Keratinocyte (primary cell): ENCODE data around the gene LSM14B. TPM values are rescaled to one million over a fixed set of nuclear protein-coding genes. Genes with fewer than 3 reads are reported as not detected.

ENCODE experiments used
- DNase-seq: peaks from one replicate; pipeline ENCODE4 v3.0.0-alpha.2; 2011; ENCODE audit warnings: low read depth, missing footprints, low spot score
- FAIRE-seq: peaks from 2 replicates; lab custom pipeline; 2011; peaks lifted over from hg19 to GRCh38; lab: Jason Lieb, UNC
- H2AFZ ChIP-seq: 2 replicates; pipeline ENCODE4 v1.6.0; 2012; ENCODE audit warnings: low read length, control low read depth, inconsistent platforms; ENCODE audit not compliant: control insufficient read depth
- H3K27ac ChIP-seq: 2 replicates; pipeline ENCODE4 v1.5.1; 2011; ENCODE audit warnings: low read length; ENCODE audit not compliant: control insufficient read depth, insufficient read depth
- H3K27me3 ChIP-seq: 3 replicates; pipeline ENCODE4 v1.6.0; 2011; ENCODE audit warnings: low read length; ENCODE audit not compliant: control insufficient read depth, insufficient read depth; ENCODE audit errors: extremely low read depth
- H3K36me3 ChIP-seq, 2 experiments: 2 replicates in 1 of 2; 3 replicates in 1 of 2; pipeline ENCODE4 v1.5.1; 2011; ENCODE audit warnings: low read length in 2 of 2, mild to moderate bottlenecking in 1 of 2; ENCODE audit not compliant: control insufficient read depth in 2 of 2, insufficient read depth in 2 of 2; ENCODE audit errors: extremely low read depth in 1 of 2
- H3K4me1 ChIP-seq: 3 replicates; pipeline ENCODE4 v1.5.1; 2011; ENCODE audit warnings: low read length; ENCODE audit not compliant: control insufficient read depth, insufficient read depth; ENCODE audit errors: extremely low read depth
- H3K4me2 ChIP-seq: 3 replicates; pipeline ENCODE4 v1.6.0; 2011; ENCODE audit warnings: low read depth, low read length; ENCODE audit not compliant: control insufficient read depth, insufficient read depth; ENCODE audit errors: extremely low read depth
- H3K4me3 ChIP-seq, 3 experiments: fragments of 200-600 bp in 1 of 3; sonication (generic) in 1 of 3; 2 replicates in 2 of 3; 3 replicates in 1 of 3; pipeline ENCODE4 v1.5.1; 2011 to 2016; ENCODE audit warnings: low read length in 3 of 3, mild to moderate bottlenecking in 3 of 3, control low read depth in 2 of 3, inconsistent platforms in 1 of 3, low read depth in 1 of 3, mixed read lengths in 1 of 3, mixed run types in 1 of 3, moderate library complexity in 1 of 3; ENCODE audit not compliant: control insufficient read depth in 2 of 3, insufficient read depth in 2 of 3; ENCODE audit errors: extremely low read depth in 1 of 3
- H3K79me2 ChIP-seq: 2 replicates; pipeline ENCODE4 v1.6.0; 2012; ENCODE audit warnings: low read length; ENCODE audit not compliant: control insufficient read depth, insufficient read depth
- H3K9ac ChIP-seq: 3 replicates; pipeline ENCODE4 v1.6.0; 2011; ENCODE audit warnings: low read length; ENCODE audit not compliant: control insufficient read depth, insufficient read depth; ENCODE audit errors: extremely low read depth
- H3K9me1 ChIP-seq: 3 replicates; pipeline ENCODE4 v1.6.0; 2011; ENCODE audit warnings: low read length; ENCODE audit not compliant: control insufficient read depth, insufficient read depth; ENCODE audit errors: extremely low read depth
- H3K9me3 ChIP-seq: 2 replicates; pipeline ENCODE4 v1.5.1; 2012; ENCODE audit warnings: low read depth, low read length; ENCODE audit not compliant: control insufficient read depth
- H4K20me1 ChIP-seq: 3 replicates; pipeline ENCODE4 v1.6.0; 2011; ENCODE audit warnings: low read length; ENCODE audit not compliant: control insufficient read depth, insufficient read depth; ENCODE audit errors: extremely low read depth
- EZH2 ChIP-seq: IDR thresholded peaks from one replicate; pipeline ENCODE4 v1.6.1; 2012; ENCODE audit warnings: inconsistent platforms, mild to moderate bottlenecking, low read length, moderate library complexity
- dilution Hi-C: fragments of 300-500 bp; cut with MboI; formaldehyde crosslinking; loops from one replicate; pipeline ENCODE4 v1.7.0; 2020; ENCODE audit warnings: low sequenced_read_pairs; ENCODE audit not compliant: extremely low pct_ligation_motif_present
- polyA plus RNA-seq, 5 experiments: library from polyadenylated mRNA; depleted of rRNA in 3 of 5; stranded (reverse) in 3 of 5; stranded (forward) in 1 of 5; unstranded in 1 of 5; fragments of >200 nt; gene quantifications; 1 replicate in 1 of 5; 2 replicates in 3 of 5; 3 replicates in 1 of 5; pipeline versions ENCODE4 v1.2.1 to v1.2.3, GENCODE V29; 2011 to 2012; ENCODE audit warnings: missing spikeins in 2 of 5, low read depth in 1 of 5, low replicate concordance in 1 of 5
- TF ChIP-seq, protein P1 (sequence below), 3 experiments: IDR thresholded peaks in 1 of 3; conservative IDR thresholded peaks in 1 of 3; optimal IDR thresholded peaks in 1 of 3; 2 replicates in 2 of 3; 3 replicates in 1 of 3; pipeline versions ENCODE3 to v1.5.1; 2011; ENCODE audit warnings: low read length in 3 of 3, mild to moderate bottlenecking in 3 of 3, moderate library complexity in 2 of 3, control low read depth in 1 of 3, inconsistent platforms in 1 of 3; ENCODE audit not compliant: insufficient read depth in 2 of 3; ENCODE audit errors: extremely low read depth in 1 of 3

The LSM14B gene
- polyA plus RNA-seq, 1 donor (not counting 4 experiments of a cell fraction or from before 2014, with no cell fraction given) = 21.7 TPM

DNA sequence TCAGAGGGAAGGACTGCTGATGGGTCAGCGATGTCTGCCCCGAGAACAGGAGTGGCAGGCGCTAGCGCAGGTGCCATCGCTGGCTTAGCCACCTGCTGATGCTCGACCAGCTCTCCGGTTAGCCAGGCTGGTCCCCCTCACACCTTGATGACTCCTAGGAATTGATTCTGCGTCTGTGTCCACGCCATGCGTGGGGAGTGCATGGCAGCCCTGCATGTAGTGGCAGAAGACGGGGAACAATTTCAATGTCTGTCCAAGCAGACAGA is 28.0 kb downstream of the LSM14B start:
- Histone ChIP-seq H3K4me2 (peak overlapping the region; percentile 49), H3K27ac (no peak overlapping the region), H3K4me1 (peaks cover 27% of the 10 kb centered on the region), H3K9me3 (no peaks in the 10 kb centered on the region), H3K27me3 (no peaks in the 10 kb centered on the region), H4K20me1 (peaks cover 56% of the 10 kb centered on the region), H3K4me3 (no peak overlapping the region), H3K9me1 (peaks cover 22% of the 10 kb centered on the region), H2AFZ (no peak overlapping the region), H3K9ac (peak overlapping the region; percentile 5), H3K36me3 (peaks cover 10 to 11% of the 10 kb centered on the region in 2 experiments), H3K79me2 (peaks cover 75% of the 10 kb centered on the region)
- dilution Hi-C loops = no loop called here
- DNase-seq = no peak
- TF ChIP-seq EZH2 = no peak
- TF ChIP-seq, protein P1, sequence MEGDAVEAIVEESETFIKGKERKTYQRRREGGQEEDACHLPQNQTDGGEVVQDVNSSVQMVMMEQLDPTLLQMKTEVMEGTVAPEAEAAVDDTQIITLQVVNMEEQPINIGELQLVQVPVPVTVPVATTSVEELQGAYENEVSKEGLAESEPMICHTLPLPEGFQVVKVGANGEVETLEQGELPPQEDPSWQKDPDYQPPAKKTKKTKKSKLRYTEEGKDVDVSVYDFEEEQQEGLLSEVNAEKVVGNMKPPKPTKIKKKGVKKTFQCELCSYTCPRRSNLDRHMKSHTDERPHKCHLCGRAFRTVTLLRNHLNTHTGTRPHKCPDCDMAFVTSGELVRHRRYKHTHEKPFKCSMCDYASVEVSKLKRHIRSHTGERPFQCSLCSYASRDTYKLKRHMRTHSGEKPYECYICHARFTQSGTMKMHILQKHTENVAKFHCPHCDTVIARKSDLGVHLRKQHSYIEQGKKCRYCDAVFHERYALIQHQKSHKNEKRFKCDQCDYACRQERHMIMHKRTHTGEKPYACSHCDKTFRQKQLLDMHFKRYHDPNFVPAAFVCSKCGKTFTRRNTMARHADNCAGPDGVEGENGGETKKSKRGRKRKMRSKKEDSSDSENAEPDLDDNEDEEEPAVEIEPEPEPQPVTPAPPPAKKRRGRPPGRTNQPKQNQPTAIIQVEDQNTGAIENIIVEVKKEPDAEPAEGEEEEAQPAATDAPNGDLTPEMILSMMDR (optimal IDR thresholded peaks at IDR 0.05 in 1 of 3, IDR thresholded peaks at IDR 0.05 in 1 of 3, conservative IDR thresholded peaks at IDR 0.05 in 1 of 3; ENCODE audit: extremely low read depth in 1 of 3, insufficient read depth in 2 of 3, low read length in 3 of 3) = no peak
- FAIRE-seq = no peak

DNA sequence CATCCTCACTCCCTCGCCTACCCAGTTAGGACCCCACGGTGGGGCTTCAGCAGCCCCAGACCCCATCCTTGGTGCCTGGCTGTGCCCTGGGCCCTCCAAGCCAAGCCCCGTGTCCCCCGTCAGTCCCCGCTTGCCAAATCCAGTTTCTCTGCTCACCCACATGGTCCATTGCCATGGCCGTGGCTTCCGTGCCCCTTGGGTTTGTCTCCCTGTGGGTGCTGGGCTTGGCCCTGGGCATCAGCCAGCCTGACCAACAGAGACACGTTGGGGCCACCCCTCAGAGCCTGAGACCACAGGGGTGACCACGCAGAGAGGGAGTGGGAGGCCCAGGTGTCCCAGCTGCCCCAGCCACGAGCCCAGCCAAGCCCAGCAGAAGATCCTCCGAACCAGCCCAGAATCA is 28.9 kb downstream of the LSM14B start:
- peaks cover 56% of the 10 kb centered on the region for H4K20me1 ChIP-seq
- no peak overlapping the region for H3K27ac ChIP-seq
- H3K4me3 ChIP-seq = no peak overlapping the region
- H3K9me3 ChIP-seq = no peaks in the 10 kb centered on the region
- H3K36me3 ChIP-seq = peaks cover 4 to 8% of the 10 kb centered on the region in 2 experiments
- FAIRE-seq = no peak
- no peak overlapping the region for H3K4me2 ChIP-seq
- H3K79me2 ChIP-seq = peaks cover 65% of the 10 kb centered on the region
- no peak for TF ChIP-seq EZH2
- TF ChIP-seq, protein P1 (optimal IDR thresholded peaks at IDR 0.05 in 1 of 3, IDR thresholded peaks at IDR 0.05 in 1 of 3, conservative IDR thresholded peaks at IDR 0.05 in 1 of 3; ENCODE audit: extremely low read depth in 1 of 3, insufficient read depth in 2 of 3, low read length in 3 of 3) = no peak
- DNase-seq = no peak
- no peak overlapping the region for H3K9ac ChIP-seq
- dilution Hi-C loops = no loop called here
- H2AFZ ChIP-seq = no peak overlapping the region
- H3K4me1 ChIP-seq = peaks cover 36% of the 10 kb centered on the region
- H3K9me1 ChIP-seq = peaks cover 23% of the 10 kb centered on the region
- no peaks in the 10 kb centered on the region for H3K27me3 ChIP-seq
